K562 (cell line): ENCODE results near the gene RAB24. TPM values are rescaled to one million over a fixed set of nuclear protein-coding genes. Genes with fewer than 3 reads are reported as not detected.

Source experiments
- CBFA2T3 ChIP-seq: fragments of 450-650 bp; IDR thresholded peaks from 2 replicates; pipeline ENCODE4 v1.6.1; 2017
- CBX5 ChIP-seq: IDR thresholded peaks from 2 replicates; pipeline ENCODE4 v1.6.1; 2014; ENCODE audit warnings: low read depth, borderline replicate concordance
- HMGN3 ChIP-seq: IDR thresholded peaks from 2 replicates; pipeline ENCODE4 v1.6.1; 2011; ENCODE audit warnings: borderline replicate concordance, low read depth, mild to moderate bottlenecking, mixed read lengths, low read length; ENCODE audit not compliant: insufficient read length; ENCODE audit errors: extremely low read depth
- JUN ChIP-seq, 2 experiments: sonication (generic) in 1 of 2; formaldehyde crosslinking in 1 of 2; IDR thresholded peaks; 2 replicates each; pipeline versions ENCODE4 v1.6.1 to v1.8.0; 2012 to 2022; ENCODE audit warnings: borderline replicate concordance in 2 of 2, mild to moderate bottlenecking in 2 of 2, improper control_type of control experiment in 1 of 2, low read depth in 1 of 2, low read length in 1 of 2, missing genetic modification reagents in 1 of 2
- MYC ChIP-seq, 2 experiments: fragments of 250-450 bp in 1 of 2; sonication (Bioruptor Pico) in 1 of 2; IDR thresholded peaks; 2 replicates each; pipeline versions ENCODE4 v1.5.1 to v1.6.1; 2012 to 2021; ENCODE audit warnings: low read depth in 2 of 2, borderline replicate concordance in 1 of 2, improper control_type of control experiment in 1 of 2, low read length in 1 of 2, mild to moderate bottlenecking in 1 of 2, moderate library complexity in 1 of 2
- NCOA2 ChIP-seq, 2 experiments: fragments of 450-650 bp; IDR thresholded peaks; 2 replicates each; pipeline ENCODE4 v1.6.1; 2018; ENCODE audit warnings: mild to moderate bottlenecking in 2 of 2, moderate library complexity in 1 of 2; ENCODE audit not compliant: partially characterized antibody in 2 of 2
- RHOXF2B ChIP-seq: fragments of 250-450 bp; sonication (Bioruptor Pico); conservative IDR thresholded peaks from 2 replicates; pipeline ENCODE4 v1.5.1; 2021
- TCF7L2 ChIP-seq: fragments of 150-350 bp; IDR thresholded peaks from 2 replicates; pipeline ENCODE4 v1.6.1; 2016; ENCODE audit warnings: low read depth, mild to moderate bottlenecking, low read length, moderate library complexity
- ZMIZ1 ChIP-seq, 2 experiments: fragments of 150-350 bp in 1 of 2; IDR thresholded peaks; 2 replicates each; pipeline ENCODE4 v1.6.1; 2012 to 2016; ENCODE audit warnings: low read depth in 2 of 2, low read length in 2 of 2, mild to moderate bottlenecking in 1 of 2, moderate library complexity in 1 of 2
- ZNF133 ChIP-seq: fragments of 250-450 bp; sonication (Bioruptor Pico); IDR thresholded peaks from 2 replicates; pipeline ENCODE4 v1.4.0; 2020; ENCODE audit warnings: mild to moderate bottlenecking
- ZNF232 ChIP-seq: sonication (generic); formaldehyde crosslinking; IDR thresholded peaks from 2 replicates; pipeline ENCODE4 v1.8.0; 2022; ENCODE audit warnings: mild to moderate bottlenecking, missing genetic modification reagents
- ZNF507 ChIP-seq: conservative IDR thresholded peaks from 2 replicates; pipeline ENCODE4 v1.6.1; 2017; ENCODE audit warnings: missing genetic modification characterization, missing compliant biosample characterization
- ZNF583 ChIP-seq: fragments of 250-450 bp; sonication (Bioruptor Pico); IDR thresholded peaks from 2 replicates; pipeline ENCODE4 v1.4.0; 2020
- polyA plus RNA-seq, 8 experiments: library from polyadenylated mRNA; depleted of rRNA in 4 of 8; stranded (reverse) in 5 of 8; unstranded in 3 of 8; fragments of >200 nt; fragmentation: Nextera tagmentation in 2 of 8; fragmentation: Illumina TruSeq in 1 of 8; extraction: Ambion mirVana in 2 of 8; extraction: Trizol in 1 of 8; gene quantifications; 2 replicates each; pipeline versions ENCODE4 v1.2.1 to v1.2.3, GENCODE V29; 2011 to 2014; ENCODE audit warnings: inconsistent platforms in 1 of 8, missing spikeins in 1 of 8
- total RNA-seq, 7 experiments: library from RNA; depleted of rRNA in 6 of 7; stranded (reverse); fragments of >200 nt in 6 of 7; fragmentation: Illumina TruSeq in 2 of 7; extraction: Trizol in 2 of 7; gene quantifications; 2 replicates each; pipeline versions ENCODE4 v1.2.1 to v1.2.3, GENCODE V29; 2011 to 2021; ENCODE audit warnings: low replicate concordance in 1 of 7
- TF ChIP-seq, protein P1 (sequence below), 2 experiments: fragments of 450-650 bp; formaldehyde crosslinking in 1 of 2; IDR thresholded peaks; 2 replicates each; pipeline versions ENCODE4 v1.4.0 to v1.6.1; 2014 to 2020; ENCODE audit warnings: mild to moderate bottlenecking in 2 of 2, borderline replicate concordance in 1 of 2, low read depth in 1 of 2

RAB24 gene
- total and polyA plus RNA-seq, 9 of the 15 experiments (the other 6 are each of a cell fraction or from before 2014, with no cell fraction given), result 13.9 to 107 (median 34.8) TPM

GRCh38 chr5:177309351-177310191 is 6.1 kb upstream of the RAB24 start (continued):
- TF ChIP-seq, protein P1, sequence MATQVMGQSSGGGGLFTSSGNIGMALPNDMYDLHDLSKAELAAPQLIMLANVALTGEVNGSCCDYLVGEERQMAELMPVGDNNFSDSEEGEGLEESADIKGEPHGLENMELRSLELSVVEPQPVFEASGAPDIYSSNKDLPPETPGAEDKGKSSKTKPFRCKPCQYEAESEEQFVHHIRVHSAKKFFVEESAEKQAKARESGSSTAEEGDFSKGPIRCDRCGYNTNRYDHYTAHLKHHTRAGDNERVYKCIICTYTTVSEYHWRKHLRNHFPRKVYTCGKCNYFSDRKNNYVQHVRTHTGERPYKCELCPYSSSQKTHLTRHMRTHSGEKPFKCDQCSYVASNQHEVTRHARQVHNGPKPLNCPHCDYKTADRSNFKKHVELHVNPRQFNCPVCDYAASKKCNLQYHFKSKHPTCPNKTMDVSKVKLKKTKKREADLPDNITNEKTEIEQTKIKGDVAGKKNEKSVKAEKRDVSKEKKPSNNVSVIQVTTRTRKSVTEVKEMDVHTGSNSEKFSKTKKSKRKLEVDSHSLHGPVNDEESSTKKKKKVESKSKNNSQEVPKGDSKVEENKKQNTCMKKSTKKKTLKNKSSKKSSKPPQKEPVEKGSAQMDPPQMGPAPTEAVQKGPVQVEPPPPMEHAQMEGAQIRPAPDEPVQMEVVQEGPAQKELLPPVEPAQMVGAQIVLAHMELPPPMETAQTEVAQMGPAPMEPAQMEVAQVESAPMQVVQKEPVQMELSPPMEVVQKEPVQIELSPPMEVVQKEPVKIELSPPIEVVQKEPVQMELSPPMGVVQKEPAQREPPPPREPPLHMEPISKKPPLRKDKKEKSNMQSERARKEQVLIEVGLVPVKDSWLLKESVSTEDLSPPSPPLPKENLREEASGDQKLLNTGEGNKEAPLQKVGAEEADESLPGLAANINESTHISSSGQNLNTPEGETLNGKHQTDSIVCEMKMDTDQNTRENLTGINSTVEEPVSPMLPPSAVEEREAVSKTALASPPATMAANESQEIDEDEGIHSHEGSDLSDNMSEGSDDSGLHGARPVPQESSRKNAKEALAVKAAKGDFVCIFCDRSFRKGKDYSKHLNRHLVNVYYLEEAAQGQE (IDR thresholded peaks at IDR 0.05; ENCODE audit: borderline replicate concordance), result peak; percentile 30; the same call in 1 of the 2 replicates
- TF ChIP-seq, protein P1 (CRISPR knock-in tag; IDR thresholded peaks at IDR 0.05; ENCODE audit: low read depth), result no peak
- TF ChIP-seq HMGN3 (no peak), ZNF232 (CRISPR knock-in tag) (no peak), ZNF583 (CRISPR knock-in tag) (no peak), RHOXF2B (CRISPR knock-in tag) (no peak), ZNF507 (no peak), CBFA2T3 (0 out of 2 replicates have a peak, but pooled peaks have one; percentile 5), JUN (IDR thresholded peaks at IDR 0.05; ENCODE audit: borderline replicate concordance, low read depth, low read length) (no peak), JUN (CRISPR knock-in tag; IDR thresholded peaks at IDR 0.05; ENCODE audit: borderline replicate concordance) (no peak), CBX5 (no peak), ZNF133 (no peak), NCOA2 (IDR thresholded peaks at IDR 0.05; ENCODE audit: partially characterized antibody in 2 of 2) (no peak), MYC (IDR thresholded peaks at IDR 0.05; ENCODE audit: low read depth, low read length) (no peak), MYC (CRISPR knock-in tag; IDR thresholded peaks at IDR 0.05; ENCODE audit: borderline replicate concordance, low read depth) (no peak), ZMIZ1 (IDR thresholded peaks at IDR 0.05; ENCODE audit: low read depth in 2 of 2, low read length in 2 of 2) (no peak), TCF7L2 (no peak)
